Right ventricle myocardium inferior (tissue), 1 donor: Measurements from ENCODE around the gene SMIM5. TPM values are rescaled to one million over a fixed set of nuclear protein-coding genes. Genes with fewer than 3 reads are reported as not detected.

Experiments
- ATAC-seq: fragments of 200-7000 bp; cut with Tn5 transposase; one replicate; pipeline ENCODE4 v1.9.1; 2020; ENCODE audit warnings: mild to moderate bottlenecking, moderate library complexity
- DNase-seq: peaks from one replicate; pipeline ENCODE4 v3.0.0; 2021; ENCODE audit errors: missing footprints
- intact Hi-C: fragments of 100-400 bp; cut with DNase I; formaldehyde crosslinking; loops from one replicate; pipeline ENCODE4 v1.11.0; 2022
- total RNA-seq: library from RNA; stranded (reverse); fragmentation: NEBNext Ultra II Directional; extraction: Animal tissue kit (Norgen Biotek cat#: 25700); gene quantifications from one replicate; pipeline ENCODE4 v1.2.1, GENCODE V29; 2021
- donor health status: DM: no; HTN: yes; CAD: no; lungs with severe emphysema.

Gene SMIM5
- total RNA-seq, 1 donor from 2014 or later = 11.4 TPM

- DNase-seq (peak; percentile 33), ATAC-seq (no peak)
- intact Hi-C loops = no loop called here
These were observed 13.8 kb downstream of the SMIM5 start for GRCh38 chr17:75647061-75647460.

GRCh38 chr17:75647921-75648320 is 14.7 kb downstream of the SMIM5 start:
- ATAC-seq (no peak), DNase-seq (no peak)
- intact Hi-C loops = no loop called here

DNA sequence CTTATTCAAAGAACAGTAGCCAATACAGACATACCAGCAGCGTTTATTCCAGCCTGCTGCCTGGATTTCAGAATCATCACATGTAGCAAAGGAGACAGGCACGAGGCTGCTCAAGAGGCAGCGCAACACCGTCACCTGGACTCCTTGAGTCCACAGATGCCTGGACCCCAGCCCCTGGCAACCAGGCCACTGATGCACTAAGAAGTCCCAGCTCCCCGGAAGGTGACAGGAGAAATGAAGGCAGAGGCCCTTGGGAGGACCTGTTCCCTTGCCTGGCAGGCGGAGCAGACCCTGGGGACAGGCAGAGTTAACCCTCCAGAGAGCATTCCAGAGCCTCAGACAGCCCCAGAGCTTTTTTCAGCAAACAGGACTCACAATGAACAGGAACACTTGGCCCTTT is 16.5 kb downstream of the SMIM5 start:
- no peak for ATAC-seq
- no peak for DNase-seq
- intact Hi-C loops = no loop called here

DNA sequence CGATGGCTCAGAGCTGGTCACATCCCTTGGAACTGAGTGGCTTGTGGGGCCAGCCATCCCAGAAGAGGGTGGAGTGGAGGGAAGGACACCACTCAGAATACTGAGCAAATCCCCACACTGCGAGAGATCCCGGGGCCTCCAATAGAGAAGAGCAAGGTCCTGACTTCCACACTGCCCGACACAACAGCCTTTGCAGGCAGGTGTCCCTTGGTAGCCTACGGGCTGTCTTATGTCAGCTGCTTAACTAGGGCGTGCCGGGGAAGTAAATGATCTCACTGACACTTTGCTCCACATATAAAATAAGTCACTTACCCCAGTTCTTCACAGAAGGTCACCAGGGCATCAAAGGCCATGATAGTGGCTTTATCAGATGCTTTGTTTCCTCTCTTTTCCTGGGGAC is 17.6 kb downstream of the SMIM5 start:
- ATAC-seq (no peak), DNase-seq (no peak)
- intact Hi-C loops = no loop called here

- ATAC-seq = no peak
- intact Hi-C loops = no loop called here
- DNase-seq = no peak
These were observed 19.1 kb downstream of the SMIM5 start for GRCh38 chr17:75652341-75652740.

- ATAC-seq = peak; percentile 39
- intact Hi-C loops = no loop called here
- no peak for DNase-seq
These were observed 19.8 kb downstream of the SMIM5 start for GRCh38 chr17:75652934-75653549.

DNA sequence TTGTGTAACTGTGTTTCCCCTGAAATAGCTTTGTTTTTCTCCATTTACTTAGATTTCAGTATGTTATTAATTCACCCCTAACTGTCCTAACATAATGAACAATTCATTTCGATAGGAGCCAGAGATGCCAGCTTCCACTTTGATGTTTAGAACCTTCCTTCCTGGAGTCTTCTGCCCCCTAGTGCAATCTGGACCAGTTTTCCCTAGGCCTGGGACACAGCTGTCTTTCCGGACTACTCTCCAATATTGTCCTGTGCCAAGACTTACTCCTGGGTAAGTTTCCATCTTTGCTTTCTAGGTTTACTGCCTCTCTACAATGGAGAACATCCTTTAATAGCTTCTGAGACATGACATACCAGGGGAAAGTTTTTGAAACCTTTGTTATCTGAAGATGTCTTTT is 20.9 kb downstream of the SMIM5 start:
- intact Hi-C loops = no loop called here
- DNase-seq = no peak
- no peak for ATAC-seq

DNA sequence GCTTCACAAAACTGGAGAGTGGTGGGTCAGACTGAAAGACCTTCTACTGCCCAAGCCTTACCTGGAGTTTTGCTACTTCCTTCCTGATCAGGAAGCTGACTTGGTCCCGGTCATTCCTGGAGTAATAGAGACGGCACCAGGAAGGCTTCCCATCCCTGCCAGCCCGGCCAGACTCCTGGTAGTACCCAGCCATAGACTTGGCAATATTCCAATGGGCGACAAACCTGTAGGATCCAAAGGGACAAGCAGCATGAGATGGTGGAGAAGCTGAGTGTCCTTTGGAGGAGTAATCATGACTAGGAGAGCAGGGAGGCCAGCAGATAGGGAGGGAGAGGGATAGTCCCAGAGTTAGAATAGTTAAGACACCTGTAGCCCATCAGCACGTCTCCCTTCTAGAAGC is 25.0 kb downstream of the SMIM5 start:
- ATAC-seq = no peak
- intact Hi-C loops = no loop called here
- peak; percentile 17 for DNase-seq

GRCh38 chr17:75661531-75661930 is 28.3 kb downstream of the SMIM5 start:
- intact Hi-C loops = no loop called here
- DNase-seq = no peak

DNA sequence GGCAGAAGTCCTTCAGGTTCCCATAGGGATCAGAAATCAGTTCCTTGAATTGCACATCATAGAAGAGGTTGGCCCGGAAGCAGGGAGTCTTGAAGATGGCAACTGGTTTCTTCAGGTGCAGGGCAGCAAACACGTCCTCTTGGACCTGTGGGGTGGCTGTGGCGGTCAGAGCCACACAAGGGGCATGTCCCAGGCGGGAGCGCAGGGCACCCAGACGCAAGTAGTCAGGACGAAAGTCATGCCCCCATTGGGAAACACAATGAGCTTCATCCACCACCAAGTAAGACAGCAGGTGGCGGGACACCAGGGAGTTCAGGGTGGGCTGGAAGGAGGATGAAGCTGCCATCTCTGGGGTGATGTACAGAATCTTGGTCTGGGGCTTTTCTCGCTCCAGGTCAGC is 29.3 kb downstream of the SMIM5 start:
- DNase-seq (peak; percentile 54), ATAC-seq (no peak)
- intact Hi-C loops = no loop called here

More at GRCh38 chr17:75661531-75661930, 28.3 kb downstream of the SMIM5 start:
- no peak for ATAC-seq

GRCh38 chr17:75664099-75664549 is 30.9 kb downstream of the SMIM5 start:
- DNase-seq = no peak
- no peak for ATAC-seq
- intact Hi-C loops = no loop called here

DNA sequence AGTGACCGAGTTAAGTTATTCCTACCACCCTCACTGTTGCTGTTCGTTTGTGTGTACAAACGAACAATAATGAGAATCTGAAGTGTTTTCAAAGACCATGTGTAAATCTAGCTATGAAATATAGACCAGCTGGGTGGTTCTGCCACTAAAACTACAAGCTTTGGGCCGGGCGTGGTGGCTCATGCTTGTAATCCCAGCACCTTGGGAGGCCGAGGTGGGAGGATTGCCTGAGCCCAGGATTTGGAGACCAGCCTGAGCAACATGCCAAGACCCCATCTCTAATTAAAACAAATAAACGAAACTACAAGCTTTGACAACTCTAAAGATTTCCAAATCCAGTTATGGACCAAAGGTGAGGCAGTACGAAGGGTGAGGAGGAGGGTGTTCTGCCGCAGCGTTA is 32.7 kb downstream of the SMIM5 start:
- intact Hi-C loops = no loop called here
- no peak for DNase-seq
- no peak for ATAC-seq

DNA sequence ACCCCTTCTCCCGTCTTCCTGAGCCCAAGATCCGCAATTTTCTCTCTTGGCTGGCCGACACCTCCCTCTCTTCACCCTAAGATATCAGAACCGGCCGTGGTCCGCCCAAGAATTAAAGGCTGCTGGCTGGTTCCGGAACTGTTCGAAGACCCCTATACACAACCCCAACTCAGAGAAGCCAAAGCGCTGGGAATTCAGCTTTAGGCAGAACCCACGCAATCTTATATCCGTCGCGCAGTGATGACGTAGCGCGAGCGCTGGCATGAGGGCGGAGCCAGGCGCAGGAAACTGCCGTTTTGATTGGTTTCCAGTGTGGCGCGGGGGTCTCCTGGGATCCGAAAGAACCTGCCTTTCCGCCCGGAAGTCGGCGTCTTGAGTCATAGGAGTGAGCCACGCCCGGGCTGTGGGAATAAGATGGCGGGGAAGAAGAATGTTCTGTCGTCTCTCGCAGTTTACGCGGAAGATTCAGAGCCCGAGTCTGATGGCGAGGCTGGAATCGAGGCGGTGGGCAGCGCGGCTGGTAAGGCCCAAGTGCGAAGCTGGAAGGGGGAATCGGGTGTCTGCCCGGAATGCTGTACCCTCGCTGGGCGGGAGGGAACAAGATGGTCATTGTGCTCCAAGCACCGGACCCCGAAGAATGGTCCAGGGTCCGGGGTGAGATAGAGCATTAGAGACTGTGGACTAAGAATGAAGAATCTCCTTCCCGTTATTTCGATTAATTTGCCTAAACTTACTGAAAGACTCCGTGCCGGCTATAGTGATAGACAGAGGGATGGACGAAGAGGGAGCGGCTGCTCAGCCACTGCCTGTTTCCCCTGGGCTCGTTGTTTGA is 33.9 kb downstream of the SMIM5 start, which contains the start of the genes RECQL5 and SAP30BP:
RECQL5 (minus strand) TSS at position 196 of the 832 bp plus-strand sequence. CDS start 597 bp downstream, outside the sequence.
SAP30BP (plus strand) TSS at position 380 of the 832 bp plus-strand sequence; CDS start at position 415, 35 bp downstream.
- DNase-seq = peak; percentile 99
- intact Hi-C loops = no loop called here
- peak; percentile 100 for ATAC-seq

DNA sequence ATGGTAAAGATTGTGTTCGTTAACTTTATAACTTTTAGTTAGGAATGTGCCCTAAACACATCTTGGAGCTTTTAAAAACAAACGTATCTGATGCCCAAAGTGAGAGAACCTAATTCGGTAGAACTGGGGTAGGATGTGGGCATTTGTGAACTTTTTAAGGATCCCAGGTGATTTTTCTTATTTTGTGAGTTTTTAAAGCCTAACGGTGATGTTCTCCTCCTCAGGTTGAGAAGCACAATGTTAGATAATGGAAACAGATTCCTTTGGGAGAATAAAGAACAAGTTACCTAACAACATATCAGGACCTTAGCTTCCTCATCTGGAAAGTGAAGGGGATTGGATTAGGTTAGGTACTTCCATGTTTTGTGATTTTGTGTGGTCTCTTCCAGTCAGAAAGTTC is 34.6 kb downstream of the SMIM5 start:
- intact Hi-C loops = no loop called here
- no peak for DNase-seq
- no peak for ATAC-seq

GRCh38 chr17:75668489-75668888 is 35.3 kb downstream of the SMIM5 start:
- intact Hi-C loops = no loop called here
- ATAC-seq (no peak), DNase-seq (no peak)

DNA sequence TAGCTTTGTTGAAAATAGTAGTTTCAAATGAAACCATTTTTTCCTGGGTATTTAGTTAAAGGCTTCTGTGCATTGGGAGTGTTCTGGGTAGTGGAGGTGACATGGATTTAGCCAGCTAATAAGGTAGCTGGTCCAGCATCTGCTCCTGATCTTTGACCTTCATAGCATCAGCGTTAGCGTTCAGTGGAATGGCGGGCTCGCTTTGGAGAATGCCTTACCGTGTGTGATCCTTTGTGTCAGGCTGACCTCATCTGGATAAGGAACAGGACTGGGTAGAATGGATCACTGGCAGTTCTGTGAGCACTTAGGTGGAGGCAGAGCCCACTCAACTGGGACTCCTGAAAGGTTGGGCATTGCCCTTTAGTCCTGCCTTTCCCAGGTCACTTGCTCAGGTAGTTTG is 37.6 kb downstream of the SMIM5 start:
- intact Hi-C loops = no loop called here
- DNase-seq (no peak), ATAC-seq (no peak)

GRCh38 chr17:75672011-75672410 is 38.8 kb downstream of the SMIM5 start:
- no peak for ATAC-seq
- no peak for DNase-seq
- intact Hi-C loops = no loop called here

DNA sequence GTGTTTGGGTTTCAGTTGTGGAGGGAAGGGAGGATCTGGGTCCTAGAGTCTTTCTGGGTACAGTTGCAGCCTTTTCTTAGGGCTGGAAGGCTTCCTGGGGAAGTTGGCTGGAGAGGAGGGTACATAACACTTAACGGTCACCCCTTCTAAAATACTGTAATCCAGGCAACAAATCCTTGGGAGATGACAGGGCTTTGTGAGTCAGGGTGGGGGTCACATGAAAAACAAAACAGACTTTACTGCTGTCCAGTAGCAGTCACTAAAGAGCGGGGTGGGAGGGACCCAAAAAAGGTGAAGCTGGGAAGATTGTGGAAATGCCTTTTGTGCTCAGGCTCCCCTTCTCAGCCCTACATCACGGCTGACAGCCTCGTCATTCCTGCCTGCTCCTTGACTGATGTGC is 40.3 kb downstream of the SMIM5 start:
- intact Hi-C loops = no loop called here
- DNase-seq (no peak), ATAC-seq (no peak)

DNA sequence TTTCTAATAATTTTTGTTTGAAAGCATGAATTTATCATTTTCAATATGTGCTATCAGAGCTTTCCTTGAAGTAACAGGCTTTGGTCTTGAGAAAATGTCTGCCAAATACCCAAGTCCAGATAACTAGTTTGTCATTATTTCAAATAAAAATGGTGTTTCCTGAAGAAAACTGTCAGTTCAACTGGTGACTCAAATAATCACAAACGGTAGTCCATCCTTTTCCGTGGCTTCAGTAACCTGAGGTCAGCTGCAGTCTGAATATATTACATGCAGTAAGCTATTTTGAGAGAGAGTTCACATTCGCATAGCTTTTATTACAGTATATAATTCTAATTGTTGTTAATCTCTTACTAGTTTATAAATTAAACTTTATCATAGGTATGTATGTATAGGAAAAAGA is 43.2 kb downstream of the SMIM5 start:
- intact Hi-C loops = no loop called here
- ATAC-seq (no peak), DNase-seq (no peak)

- peak; percentile 62 for ATAC-seq
- intact Hi-C loops = loop anchor here (2.0 kb wide), 1 partner anchor 69 kb away; no protein-coding TSS in a partner anchor
- no peak for DNase-seq
These were observed 46.5 kb downstream of the SMIM5 start for GRCh38 chr17:75679706-75680211.
